HG02840 (cell line): ENCODE results near the gene PEAK1.
"Not testable (repeated sequence)": the region's sequence is repeated elsewhere in the genome, so short reads cannot be mapped to it uniquely, and the experiment has no call there.

Source experiments
- ATAC-seq: cut with Tn5 transposase; IDR thresholded peaks from one replicate; pipeline ENCODE4 v1.9.1; 2021; ENCODE audit warnings: mild to moderate bottlenecking, moderate library complexity, moderate number of reproducible peaks; ENCODE audit not compliant: unreplicated experiment, low FRiP score

Gene PEAK1

DNA sequence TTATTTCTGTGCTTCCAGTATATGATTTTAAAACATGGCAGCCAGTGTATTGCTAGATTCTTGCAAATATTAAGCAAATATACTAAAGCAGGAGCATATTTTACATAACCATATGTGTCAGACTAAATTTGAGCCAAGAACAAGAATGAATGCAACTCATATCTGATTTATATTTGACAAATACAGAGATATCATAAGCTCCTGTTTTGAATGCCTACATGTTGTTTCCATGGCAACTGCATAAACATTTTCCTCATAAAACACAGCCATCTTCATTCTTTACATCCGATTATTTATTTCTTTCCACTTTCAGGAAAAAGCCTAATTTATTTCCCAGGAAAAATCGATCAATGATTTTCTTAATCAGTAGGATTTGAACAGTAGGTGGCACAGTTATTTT, 176.8 kb downstream of the PEAK1 start:
- ATAC-seq: no peak

DNA sequence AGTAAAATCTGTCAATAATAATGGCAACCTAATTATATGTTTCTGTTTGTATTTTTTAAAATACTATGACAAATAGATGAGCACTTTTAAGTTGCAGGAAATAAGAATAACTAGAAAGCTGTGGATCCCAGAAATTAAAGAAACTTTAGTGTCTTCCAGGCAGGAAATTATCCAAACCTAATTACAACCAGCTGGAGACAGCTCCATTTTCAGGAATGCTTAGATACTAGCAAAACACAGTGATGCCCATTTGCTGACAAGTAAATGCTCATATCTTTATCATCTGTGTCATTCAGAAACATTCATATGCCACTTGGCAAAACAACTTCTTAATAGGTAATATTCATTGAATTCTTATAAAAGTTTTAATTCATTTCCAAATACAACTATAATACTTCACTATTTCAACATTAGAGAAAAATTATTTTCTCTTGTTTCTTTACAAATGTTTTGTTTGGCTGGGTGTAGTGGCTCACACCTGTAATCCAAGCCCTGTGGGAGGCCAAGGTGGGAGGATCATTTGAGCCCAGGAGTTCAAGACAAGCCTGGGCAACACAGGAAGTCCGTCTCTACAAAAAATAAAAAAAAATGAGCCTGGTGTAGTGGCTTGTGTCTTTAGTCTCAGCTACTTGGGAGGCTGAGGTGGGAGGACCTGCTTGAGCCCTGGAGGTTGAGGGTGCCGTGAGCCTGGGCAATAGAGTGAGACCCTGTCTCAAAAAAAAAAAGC, 179.9 kb downstream of the PEAK1 start:
- no peak for ATAC-seq

DNA sequence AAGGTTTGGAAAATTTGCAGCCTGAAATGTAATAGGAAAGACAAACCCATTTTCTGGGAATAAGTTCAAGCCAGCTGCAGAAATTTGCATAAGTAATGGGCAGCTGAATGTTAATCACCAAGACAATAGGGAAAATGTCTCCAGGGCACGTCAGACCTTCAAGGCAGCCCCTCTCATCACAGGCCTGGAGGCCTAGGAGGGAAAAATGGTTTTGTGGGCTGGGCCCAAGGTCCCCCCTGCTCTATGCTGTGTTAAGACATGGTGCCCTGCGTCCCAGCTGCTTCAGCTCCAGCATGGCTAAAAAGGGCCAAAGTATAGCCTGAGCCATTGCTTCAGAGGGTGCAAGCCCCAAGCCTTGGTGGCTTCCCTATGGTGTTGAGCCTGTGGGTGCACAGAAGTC, 184.3 kb downstream of the PEAK1 start:
- no peak for ATAC-seq

DNA sequence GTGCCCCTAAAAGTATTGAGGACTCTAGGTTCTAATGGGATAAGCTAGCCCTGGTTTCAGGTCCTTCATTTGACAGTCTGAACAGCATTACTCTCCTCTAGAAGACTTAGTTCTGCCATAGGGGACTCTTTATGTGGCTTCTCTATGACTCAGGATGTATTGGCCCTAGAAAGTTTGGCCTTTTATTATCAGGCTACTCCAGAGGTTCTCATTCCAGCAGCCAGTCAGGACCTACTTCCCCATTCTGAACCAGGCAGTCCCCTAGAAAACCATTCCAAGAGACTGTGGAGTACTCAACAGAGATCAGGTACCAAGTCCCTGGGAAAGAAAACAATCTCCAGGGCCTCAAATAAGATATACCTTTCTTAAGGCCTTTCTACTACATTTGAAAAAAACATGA, 191.1 kb downstream of the PEAK1 start:
- no peak for ATAC-seq

DNA sequence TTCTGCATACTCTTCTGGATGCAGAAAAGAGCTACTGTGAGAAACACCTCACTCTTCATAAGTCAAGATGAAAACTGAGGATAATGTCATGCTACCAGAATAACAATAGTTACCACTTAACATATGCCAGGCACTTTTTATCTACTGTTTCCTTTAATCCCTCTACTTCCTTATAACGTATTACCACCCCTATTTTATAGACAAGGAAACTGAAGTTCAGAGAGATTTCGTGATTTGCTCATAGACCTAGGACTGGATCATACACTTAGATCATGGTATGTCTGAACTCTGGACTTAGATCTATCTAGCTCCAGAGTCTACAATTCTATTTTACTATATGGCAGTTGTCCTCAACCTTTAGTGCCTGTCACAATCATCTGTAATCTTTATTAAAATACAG, 193.3 kb downstream of the PEAK1 start:
- ATAC-seq: no peak

DNA sequence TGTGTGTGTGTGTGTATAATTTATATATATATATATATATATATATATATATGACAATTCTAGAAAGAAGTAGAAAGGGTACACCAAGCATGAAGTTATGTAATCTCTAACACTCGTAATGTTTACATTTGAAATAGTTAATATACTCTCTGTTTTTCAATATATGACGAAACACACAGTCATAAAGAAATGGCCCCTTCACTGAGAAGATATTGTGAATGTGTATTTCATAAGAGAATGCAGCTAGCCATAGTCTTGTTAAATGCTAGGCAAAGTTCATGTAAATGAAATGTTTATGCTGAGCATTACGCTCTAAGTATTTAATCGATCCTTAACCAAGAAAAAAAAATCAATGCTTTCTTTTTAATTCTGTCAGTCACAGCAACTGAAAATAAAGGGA, 194.3 kb downstream of the PEAK1 start:
- ATAC-seq: no peak

DNA sequence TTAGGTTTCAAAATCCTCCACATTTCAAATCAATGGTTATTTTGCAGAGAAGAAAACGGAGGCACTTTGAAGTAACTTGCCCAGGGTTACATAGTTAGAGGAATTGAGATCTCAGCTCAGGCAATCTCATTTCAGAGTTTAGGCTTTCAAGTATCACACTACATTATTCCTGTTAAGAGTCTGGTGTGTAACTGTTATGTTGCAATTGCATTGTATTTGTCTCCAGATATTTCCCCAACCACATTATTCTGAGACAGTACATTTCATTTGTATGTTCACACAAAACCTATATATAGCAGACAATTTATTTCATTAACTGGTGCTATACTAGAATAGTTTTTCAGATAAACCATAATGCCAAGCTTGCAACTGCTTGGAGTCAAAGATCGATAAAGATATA, 194.8 kb downstream of the PEAK1 start:
- ATAC-seq: no peak

DNA sequence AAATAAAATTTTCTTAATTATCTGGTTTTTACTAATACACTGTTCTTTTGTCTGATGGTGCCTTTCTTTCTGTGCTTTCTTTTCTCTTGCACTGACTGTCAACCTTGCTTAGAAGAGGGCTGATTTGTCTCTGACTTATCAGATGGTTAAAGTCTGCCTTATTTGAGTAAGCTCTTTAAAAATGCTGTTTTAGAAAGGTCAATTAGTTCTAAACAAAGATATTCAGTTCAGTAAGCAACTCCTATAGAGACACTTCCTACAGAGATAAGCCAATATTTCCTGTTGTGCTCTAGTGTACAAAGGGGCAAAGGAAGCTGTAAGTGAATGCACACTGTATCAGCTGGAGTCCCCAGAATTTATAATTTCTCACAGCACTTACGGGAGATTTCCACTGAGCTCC, 195.6 kb downstream of the PEAK1 start:
- ATAC-seq: no peak

DNA sequence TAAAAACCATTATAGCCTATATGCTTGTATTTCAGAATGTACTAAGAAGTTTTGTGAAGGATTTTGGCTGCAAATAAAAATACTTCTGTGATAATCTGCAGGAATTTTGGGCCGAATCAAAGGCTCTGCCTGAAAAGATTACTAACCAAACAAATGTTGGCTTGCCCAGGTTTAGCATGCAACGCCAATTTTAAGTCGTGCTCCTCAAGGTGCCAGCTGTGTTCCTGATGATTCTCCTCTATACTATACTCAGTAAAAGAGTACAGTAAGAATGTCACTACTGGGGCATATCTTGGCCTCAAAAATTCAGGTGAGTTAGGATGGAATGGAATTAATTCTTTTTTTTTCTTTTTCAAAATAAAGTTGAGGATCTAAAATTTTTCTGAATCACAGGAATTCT, 198.2 kb downstream of the PEAK1 start:
- no peak for ATAC-seq

DNA sequence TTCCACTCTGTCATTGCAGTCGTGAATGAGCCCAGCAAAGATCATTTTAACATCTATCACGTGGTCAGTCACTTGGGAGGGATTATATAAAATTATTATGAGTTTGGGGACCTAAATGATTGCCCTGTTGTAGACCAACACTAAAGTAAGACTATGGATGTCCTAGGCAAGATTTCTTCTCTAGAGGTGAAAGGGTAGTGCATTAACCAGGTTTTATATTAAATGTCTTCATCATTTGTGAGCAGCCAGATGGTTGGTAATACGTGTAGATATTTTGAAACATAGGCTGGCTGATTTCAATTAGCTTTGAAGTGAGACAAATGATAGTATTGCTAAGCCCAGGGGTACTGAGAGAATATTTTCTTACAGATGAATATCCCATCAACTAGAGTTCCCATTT, 198.7 kb downstream of the PEAK1 start:
- no peak for ATAC-seq

DNA sequence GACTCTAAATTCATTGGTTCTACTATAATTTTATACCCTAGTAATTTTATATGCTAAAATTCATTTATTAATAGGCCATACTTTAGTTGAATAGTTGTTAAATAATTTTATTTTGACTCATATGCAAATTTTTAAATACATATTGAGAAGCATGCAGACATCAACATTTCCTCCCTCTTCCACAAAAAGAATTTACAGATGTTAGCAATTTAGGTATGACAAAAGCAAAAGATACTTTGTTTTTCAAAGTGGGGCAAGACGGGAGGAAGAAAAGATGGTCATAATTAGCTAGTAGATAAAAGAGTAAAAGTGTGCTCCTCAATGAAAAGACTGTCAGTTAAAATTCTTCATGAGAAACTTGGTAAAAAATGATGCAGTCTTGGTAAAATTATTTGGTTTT, 200.1 kb downstream of the PEAK1 start:
- no peak for ATAC-seq

DNA sequence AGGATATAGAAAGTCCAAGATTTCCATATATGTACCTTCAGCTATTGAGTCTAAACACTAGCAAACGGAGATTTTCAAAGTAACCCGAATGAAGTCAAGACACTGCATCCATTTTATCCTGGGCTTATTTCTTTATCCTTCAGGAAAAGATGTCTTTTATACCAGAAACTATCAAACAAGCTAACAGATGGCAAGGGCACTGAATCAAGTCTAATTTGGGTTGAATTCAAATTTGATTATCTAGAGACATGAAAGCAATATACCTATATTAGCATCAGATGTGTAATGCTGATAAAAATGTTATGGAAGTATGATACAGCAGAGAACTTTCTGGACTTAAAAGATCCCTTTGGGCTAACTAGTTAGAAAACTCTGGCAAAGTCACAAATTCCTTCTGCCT, 210.7 kb downstream of the PEAK1 start:
- ATAC-seq: no peak

DNA sequence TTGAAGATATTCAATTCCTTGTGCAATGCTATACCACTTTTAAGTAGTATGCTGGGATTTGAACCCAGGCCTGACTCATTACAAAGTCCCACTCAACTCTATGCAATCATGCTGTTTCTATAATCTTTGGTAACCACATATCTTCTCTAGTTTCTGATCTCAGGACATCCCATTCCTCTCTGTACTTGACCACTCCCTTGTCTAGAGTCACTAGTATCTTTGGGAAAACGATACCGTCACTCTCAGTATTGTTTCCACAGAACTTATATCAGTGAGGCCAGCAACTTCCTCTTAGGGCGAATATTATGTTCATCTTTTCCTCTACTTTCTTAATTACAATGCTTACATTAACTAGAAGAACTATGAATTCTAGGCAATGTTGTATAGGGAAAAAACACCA, 211.7 kb downstream of the PEAK1 start:
- no peak for ATAC-seq

DNA sequence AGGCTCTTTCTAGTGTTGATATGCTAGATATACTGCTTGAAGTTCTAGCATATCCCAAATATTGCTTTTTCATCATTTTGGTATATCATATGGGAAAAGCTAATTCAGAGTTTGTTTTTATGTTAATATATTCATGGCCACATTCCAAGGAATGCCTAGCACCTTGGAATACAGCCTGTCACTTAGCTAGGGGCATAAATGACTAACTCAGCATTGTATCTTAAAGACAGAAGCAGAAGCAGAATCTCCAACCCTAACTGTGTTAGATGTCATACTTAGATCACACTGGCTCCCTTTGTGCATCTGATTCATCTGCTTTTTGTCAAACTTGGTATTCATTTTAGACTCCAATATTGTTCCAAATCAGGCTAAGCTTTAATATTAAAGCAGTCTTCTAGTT, 218.2 kb downstream of the PEAK1 start:
- no peak for ATAC-seq

DNA sequence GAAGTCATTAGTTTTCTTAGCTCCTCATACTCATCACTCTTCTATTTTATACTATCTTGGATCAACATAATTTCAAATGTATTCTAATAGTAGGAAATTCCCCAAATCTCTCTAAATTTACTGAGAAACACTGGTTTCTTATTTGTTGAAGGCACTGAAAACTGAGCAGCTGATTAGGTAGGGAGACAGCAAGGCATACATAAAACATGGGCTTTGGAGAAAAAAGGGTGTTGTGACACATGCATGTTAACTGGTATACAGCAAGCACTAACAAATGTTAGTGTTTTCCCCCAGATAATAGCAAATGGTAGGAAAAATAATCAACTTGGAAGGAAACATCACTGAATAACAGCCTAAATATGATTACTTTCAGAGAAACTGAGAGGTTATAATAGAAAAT, 223.5 kb downstream of the PEAK1 start:
- no peak for ATAC-seq

DNA sequence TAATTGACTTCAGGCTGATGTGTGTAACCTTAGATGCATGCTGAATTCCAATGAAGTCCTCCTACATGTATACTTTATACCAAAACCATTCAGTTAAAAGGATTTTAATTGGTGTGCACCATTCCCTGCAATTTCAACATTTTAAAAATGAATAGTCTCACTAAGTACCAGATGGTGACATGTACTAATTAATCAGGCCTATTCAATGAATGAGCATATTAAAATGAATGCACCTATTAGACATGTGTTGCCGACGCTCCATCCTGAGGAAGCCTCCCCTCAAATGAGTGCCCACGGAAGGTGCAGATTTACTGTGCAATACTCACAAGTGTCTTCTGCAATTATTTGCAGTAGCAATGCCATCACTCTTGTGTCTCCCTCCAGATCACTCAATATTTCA, 224.3 kb downstream of the PEAK1 start:
- no peak for ATAC-seq

DNA sequence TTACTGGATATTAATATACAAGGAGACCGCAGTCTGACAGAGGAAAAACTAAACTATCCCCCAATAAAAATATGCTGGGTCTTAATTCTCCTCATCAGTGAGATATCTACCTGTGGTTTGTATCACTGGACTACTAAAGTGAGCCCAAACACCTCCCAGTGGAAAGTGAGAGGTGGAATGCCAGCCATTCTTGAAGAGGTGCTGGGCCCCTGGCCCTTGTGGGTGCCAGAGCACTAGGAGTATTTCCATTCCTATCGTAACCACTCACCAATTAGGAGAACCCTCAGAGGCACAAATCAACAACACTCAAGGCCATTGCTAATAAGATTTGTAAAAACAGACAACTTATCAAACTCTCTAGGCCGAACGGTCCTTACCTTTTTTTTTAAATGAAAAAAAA, 227.5 kb downstream of the PEAK1 start:
- no peak for ATAC-seq

DNA sequence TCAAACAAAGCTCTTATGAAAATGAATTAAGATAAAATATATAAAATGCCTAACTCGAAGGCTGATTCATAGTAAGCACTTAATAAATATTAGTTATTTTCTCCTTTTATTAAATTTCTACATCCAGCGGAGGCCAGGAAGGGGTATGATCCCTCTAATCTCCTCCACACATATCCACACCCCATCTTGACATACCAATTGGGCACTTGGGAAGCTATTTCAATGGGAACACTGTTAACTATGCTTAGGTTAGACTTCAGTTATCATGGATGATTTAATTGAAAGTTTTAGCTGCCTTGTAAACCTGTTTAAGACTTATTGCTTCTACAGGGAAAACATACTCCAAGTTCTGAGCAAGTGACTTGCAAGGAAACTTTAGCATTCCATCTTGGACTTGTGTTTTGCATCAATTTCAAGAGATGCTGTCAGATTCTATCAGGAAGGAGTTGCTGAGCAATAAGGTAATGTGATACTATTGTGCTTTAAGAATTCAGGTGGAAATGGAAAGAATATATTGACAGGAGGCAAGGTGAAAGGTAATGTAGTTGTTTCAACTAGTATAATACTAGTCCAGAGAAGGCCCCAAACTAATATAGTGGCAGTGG, 228.6 kb downstream of the PEAK1 start:
- ATAC-seq: no peak

DNA sequence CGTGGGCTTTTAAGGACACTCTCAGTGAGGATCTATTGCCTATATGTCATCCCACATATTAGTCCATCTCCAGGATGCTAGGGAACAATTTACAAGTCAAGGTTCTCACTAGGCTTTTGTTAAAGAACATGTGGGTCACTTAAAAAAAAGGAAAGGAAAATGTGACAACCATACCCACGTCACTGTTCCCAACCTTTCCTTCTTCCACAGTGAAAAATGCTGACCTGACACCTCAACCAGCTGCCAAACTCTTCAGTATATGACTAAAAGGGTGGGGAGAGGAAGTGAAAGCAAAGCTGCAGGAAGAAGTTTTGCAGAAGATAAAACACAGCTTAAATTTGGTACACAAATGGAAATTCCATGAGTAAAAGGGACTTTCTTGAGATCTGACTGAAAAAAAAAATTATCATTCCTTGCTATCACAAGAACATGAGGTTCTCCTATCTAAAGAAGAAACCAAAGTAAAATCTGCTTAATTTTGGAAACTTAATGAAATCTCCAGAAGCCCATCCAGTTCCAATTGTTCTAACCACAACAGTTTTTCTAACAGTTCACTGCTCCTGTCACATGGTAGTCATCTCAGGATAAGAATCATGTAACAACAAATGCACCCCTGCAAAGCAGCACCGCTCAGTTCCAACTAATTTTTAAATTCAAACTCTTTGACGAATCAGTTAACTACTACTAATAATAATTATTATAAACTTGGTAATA, 232.0 kb downstream of the PEAK1 start:
- peak; percentile 53 for ATAC-seq

DNA sequence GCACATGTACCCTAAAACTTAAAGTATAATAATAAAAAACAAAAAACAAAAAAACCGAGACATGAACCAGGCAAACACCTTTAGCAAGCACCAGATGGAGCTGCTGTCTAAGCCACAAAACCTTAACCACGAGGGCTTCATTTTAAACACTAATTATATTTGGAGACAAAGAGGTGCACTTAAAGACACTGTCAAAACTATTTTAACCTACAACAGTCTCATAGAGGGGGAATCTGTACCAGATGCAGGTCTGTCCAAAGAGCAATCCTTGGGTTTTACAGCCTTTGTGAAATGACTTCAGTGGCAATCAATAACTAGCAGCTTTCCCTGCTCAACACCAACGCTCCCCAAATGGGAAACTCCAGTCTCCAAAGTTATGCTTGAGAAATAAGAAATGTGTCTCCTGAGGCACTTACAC, 233.3 kb downstream of the PEAK1 start:
- ATAC-seq: no peak

DNA sequence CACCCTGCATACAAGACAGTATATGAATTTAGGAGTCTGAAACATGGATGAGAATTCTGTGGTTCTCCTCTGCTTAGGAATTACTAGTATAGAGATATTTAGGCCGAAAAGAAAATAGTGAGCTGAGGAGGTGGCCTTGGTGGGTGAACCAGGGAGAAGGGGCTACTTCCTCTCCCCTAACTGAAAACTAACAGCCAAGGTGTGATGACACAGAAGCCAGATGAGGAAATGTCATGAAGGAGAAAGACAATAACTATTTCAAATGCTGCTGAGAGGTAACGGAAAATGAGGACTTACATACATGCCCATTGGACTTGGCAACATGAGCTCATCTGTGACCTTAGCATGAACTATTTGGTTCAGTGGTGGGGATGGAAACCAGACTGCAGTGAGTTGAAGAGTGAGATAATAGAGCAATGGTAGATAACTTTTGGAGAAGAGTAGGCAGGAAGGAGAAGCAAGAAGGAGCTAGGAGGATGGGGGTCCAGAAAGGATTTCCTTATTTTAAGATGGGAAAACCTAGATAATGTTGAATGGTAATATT, 234.6 kb downstream of the PEAK1 start:
- ATAC-seq: no peak

DNA sequence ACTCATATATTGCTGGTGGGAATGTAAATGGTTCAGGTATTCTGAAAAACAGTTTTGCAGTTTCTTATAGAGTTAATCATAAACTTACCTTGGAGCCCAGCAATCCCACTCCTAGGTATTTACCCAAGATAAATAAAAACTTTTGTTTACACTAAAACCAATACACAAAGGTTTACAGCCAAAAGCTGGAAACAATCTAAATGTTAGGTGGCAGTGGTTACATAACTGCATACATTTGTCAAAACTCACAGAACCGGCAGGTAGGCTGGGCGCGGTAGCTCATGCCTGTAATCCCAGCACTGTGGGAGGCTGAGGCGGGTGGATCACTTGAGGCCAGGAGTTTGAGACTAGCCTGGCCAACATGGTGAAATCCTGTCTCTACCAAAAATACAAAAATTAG, 235.6 kb downstream of the PEAK1 start:
- not testable (repeated sequence) for ATAC-seq
